ENCODE results near the gene LRFN4.

DNA sequence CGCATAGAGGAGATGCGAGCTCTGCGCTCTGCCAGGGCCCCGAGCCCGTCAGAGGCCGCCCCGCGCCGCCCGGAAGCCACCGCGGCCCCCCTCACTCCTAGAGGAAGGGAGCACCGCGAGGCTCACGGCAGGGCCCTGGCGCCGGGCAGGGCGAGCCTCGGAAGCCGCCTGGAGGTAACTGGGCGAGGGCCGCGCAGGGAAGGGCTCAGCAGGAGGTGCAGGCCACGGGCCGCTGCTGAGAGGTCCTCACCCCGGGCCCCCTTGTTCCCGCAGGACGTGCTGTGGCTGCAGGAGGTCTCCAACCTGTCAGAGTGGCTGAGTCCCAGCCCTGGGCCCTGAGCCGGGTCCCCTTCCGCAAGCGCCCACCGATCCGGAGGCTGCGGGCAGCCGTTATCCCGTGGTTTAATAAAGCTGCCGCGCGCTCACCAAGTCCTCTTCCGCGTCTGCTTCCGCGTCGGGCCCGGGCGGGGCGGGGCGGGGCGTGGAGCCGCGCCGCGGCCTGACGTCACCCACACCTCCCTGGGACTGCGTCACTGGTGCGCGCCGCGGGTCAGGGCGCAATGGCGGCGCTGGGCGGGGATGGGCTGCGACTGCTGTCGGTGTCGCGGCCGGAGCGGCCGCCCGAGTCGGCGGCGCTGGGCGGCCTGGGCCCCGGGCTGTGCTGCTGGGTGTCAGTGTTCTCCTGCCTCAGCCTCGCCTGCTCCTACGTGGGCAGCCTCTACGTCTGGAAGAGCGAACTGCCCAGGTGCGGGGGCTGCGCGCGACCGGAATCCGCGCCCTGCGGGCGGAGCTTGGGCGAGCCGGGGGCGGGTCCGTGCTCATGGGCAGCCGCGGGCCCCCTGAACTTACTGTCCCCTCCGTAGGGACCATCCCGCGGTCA, 13.7 kb upstream of the LRFN4 start, which contains the start of gene RCE1:
- TF ChIP-seq, protein P1, sequence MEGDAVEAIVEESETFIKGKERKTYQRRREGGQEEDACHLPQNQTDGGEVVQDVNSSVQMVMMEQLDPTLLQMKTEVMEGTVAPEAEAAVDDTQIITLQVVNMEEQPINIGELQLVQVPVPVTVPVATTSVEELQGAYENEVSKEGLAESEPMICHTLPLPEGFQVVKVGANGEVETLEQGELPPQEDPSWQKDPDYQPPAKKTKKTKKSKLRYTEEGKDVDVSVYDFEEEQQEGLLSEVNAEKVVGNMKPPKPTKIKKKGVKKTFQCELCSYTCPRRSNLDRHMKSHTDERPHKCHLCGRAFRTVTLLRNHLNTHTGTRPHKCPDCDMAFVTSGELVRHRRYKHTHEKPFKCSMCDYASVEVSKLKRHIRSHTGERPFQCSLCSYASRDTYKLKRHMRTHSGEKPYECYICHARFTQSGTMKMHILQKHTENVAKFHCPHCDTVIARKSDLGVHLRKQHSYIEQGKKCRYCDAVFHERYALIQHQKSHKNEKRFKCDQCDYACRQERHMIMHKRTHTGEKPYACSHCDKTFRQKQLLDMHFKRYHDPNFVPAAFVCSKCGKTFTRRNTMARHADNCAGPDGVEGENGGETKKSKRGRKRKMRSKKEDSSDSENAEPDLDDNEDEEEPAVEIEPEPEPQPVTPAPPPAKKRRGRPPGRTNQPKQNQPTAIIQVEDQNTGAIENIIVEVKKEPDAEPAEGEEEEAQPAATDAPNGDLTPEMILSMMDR (IDR thresholded peaks at IDR 0.05; ENCODE audit: low read length) = no peak
- TF ChIP-seq EZH2 (optimal IDR thresholded peaks at IDR 0.05; ENCODE audit: low read depth, low read length) = no peak
- no peak for TF ChIP-seq EZH2phosphoT487 (IDR thresholded peaks at IDR 0.05; ENCODE audit: low read length)
